ENCODE data around the gene CSTF1.

DNA sequence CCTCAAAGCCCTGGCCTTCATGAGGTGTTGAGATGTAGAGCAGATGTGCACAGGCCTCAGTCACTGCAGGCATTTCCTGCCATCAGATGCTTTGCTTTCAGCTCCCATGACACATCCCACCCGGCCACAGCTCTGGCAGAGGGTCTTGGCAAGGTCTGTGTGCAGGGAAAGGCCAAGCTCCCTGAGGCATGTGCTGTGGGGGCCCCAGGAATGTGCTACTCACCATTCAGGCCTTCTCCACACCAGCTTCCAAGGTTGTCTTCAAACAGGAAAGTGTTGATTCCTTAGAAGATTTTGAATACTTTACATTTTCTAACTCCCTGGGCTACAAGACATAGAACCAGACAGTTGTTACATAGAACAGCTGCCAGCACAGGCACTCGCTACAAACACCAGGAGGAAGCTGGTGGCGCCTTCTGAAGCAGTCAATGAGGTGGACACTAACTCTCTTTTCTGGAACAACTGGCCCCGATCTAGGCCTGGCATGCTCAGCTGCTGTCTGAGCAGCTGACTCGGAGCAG lies 47.4 kb downstream of the CSTF1 start:
- no peak for TF ChIP-seq SPI1 (IDR thresholded peaks at IDR 0.05; ENCODE audit: low read depth, low read length)
- no peak for TF ChIP-seq POLR2A (IDR thresholded peaks at IDR 0.05; ENCODE audit: low read depth, low read length)
- TF ChIP-seq TAF1 (IDR thresholded peaks at IDR 0.05; ENCODE audit: low read depth, low read length): no peak
- no peak for TF ChIP-seq POLR2AphosphoS5 (IDR thresholded peaks at IDR 0.05; ENCODE audit: low read depth, low read length)
- no peak for TF ChIP-seq PAX5 (IDR thresholded peaks at IDR 0.05; ENCODE audit: insufficient read depth, low read length, severe bottlenecking)
